ENCODE measurements around the gene C6orf15. TPM values are rescaled to one million over a fixed set of nuclear protein-coding genes. Genes with fewer than 3 reads are reported as not detected.

C6orf15 gene
- total and polyA plus RNA-seq, 5 donors: not detected

GRCh38 chr6:31130751-31131150 lies 18.4 kb upstream of the C6orf15 start:
- no peaks in the 10 kb centered on the region for H3K9me3 ChIP-seq (ENCODE audit: control insufficient read depth, low read length)
- peaks cover 8% of the 10 kb centered on the region for H3K4me1 ChIP-seq (ENCODE audit: control insufficient read depth, insufficient read depth, low read length)
- ATAC-seq: no peak
- 93% methylated on average over 3 of the region's 3 CpGs for WGBS
- no peak for DNase-seq
- H3K27ac ChIP-seq (ENCODE audit: low read length): no peak overlapping the region
- no peaks in the 10 kb centered on the region for H3K27me3 ChIP-seq (ENCODE audit: control insufficient read depth, insufficient read depth)
- intact Hi-C loops (cut with DNase I): loop anchor here in 1 of 4 donors (10.0 kb wide), 1 partner anchor 244 kb away; no protein-coding TSS in a partner anchor
- H3K4me3 ChIP-seq (ENCODE audit: low read length): no peak overlapping the region

GRCh38 chr6:31129130-31129529 lies 16.8 kb upstream of the C6orf15 start:
- Histone ChIP-seq H3K4me1 (ENCODE audit: control insufficient read depth, insufficient read depth, low read length) (peaks cover 12% of the 10 kb centered on the region), H3K27me3 (ENCODE audit: control insufficient read depth, insufficient read depth) (no peaks in the 10 kb centered on the region), H3K9me3 (ENCODE audit: control insufficient read depth, low read length) (no peaks in the 10 kb centered on the region), H3K27ac (ENCODE audit: low read length) (no peak overlapping the region), H3K4me3 (ENCODE audit: low read length) (no peak overlapping the region)
- DNase-seq (no peak), ATAC-seq (no peak)
- intact Hi-C loops (cut with DNase I): loop anchor here in 1 of 4 donors (5.0 kb wide), 1 partner anchor 233 kb away; no protein-coding TSS in a partner anchor
- 59% methylated on average over 4 of the region's 4 CpGs for WGBS

GRCh38 chr6:31128093-31128676 lies 15.8 kb upstream of the C6orf15 start:
- no peak for ATAC-seq
- intact Hi-C loops (cut with DNase I): loop anchor here in 1 of 4 donors (5.0 kb wide), 1 partner anchor 234 kb away; no protein-coding TSS in a partner anchor
- Histone ChIP-seq H3K4me1 (ENCODE audit: control insufficient read depth, insufficient read depth, low read length) (peaks cover 14% of the 10 kb centered on the region), H3K9me3 (ENCODE audit: control insufficient read depth, low read length) (no peaks in the 10 kb centered on the region), H3K27ac (ENCODE audit: low read length) (no peak overlapping the region), H3K27me3 (ENCODE audit: control insufficient read depth, insufficient read depth) (no peaks in the 10 kb centered on the region), H3K4me3 (ENCODE audit: low read length) (no peak overlapping the region)
- 13% methylated on average over 8 of the region's 8 CpGs for WGBS
- DNase-seq: peak in 2 of 3 donors; percentile 47 to 83

- DNase-seq: no peak
- intact Hi-C loops (cut with DNase I): loop anchor here in 1 of 4 donors (5.0 kb wide), 1 partner anchor 236 kb away; no protein-coding TSS in a partner anchor
- Histone ChIP-seq H3K4me3 (ENCODE audit: low read length) (no peak overlapping the region), H3K4me1 (ENCODE audit: control insufficient read depth, insufficient read depth, low read length) (peaks cover 17% of the 10 kb centered on the region), H3K27ac (ENCODE audit: low read length) (peak overlapping the region; percentile 93), H3K9me3 (ENCODE audit: control insufficient read depth, low read length) (no peaks in the 10 kb centered on the region), H3K27me3 (ENCODE audit: control insufficient read depth, insufficient read depth) (no peaks in the 10 kb centered on the region)
- WGBS: 50% methylated on average over 16 of the region's 16 CpGs
- peak; percentile 48 to 65 for ATAC-seq
Observed at GRCh38 chr6:31126396-31127175, 14.2 kb upstream of the C6orf15 start.

GRCh38 chr6:31125586-31126363 lies 13.4 kb upstream of the C6orf15 start:
- H3K9me3 ChIP-seq (ENCODE audit: control insufficient read depth, low read length): no peaks in the 10 kb centered on the region
- H3K27me3 ChIP-seq (ENCODE audit: control insufficient read depth, insufficient read depth): no peaks in the 10 kb centered on the region
- DNase-seq (peak in 1 of 3 donors; percentile 83), ATAC-seq (peak; percentile 52 to 57)
- 54% methylated on average over 12 of the region's 12 CpGs for whole genome bisulfite sequencing
- H3K4me1 ChIP-seq (ENCODE audit: control insufficient read depth, insufficient read depth, low read length): peaks cover 17% of the 10 kb centered on the region
- H3K4me3 ChIP-seq (ENCODE audit: low read length): no peak overlapping the region
- intact Hi-C loops (cut with DNase I): loop anchor here in 1 of 4 donors (5.0 kb wide), 1 partner anchor 237 kb away; no protein-coding TSS in a partner anchor
- peak overlapping the region; percentile 93 for H3K27ac ChIP-seq (ENCODE audit: low read length)

- H3K9me3 ChIP-seq (ENCODE audit: control insufficient read depth, low read length): no peaks in the 10 kb centered on the region
- peaks cover 17% of the 10 kb centered on the region for H3K4me1 ChIP-seq (ENCODE audit: control insufficient read depth, insufficient read depth, low read length)
- no peaks in the 10 kb centered on the region for H3K27me3 ChIP-seq (ENCODE audit: control insufficient read depth, insufficient read depth)
- intact Hi-C loops (cut with DNase I): loop anchor here in 1 of 4 donors (5.0 kb wide), 1 partner anchor 237 kb away; no protein-coding TSS in a partner anchor
- H3K4me3 ChIP-seq (ENCODE audit: low read length): no peak overlapping the region
- DNase-seq (peak in 2 of 3 donors; percentile 48 to 78), ATAC-seq (peak; percentile 23 to 37)
- peak overlapping the region; percentile 75 for H3K27ac ChIP-seq (ENCODE audit: low read length)
- WGBS: 43% methylated on average over 8 of the region's 8 CpGs
Observed at GRCh38 chr6:31125162-31125561, 12.8 kb upstream of the C6orf15 start.

- 37% methylated on average over 16 of the region's 16 CpGs for WGBS
- Histone ChIP-seq H3K27ac (ENCODE audit: low read length) (peak overlapping the region; percentile 66), H3K9me3 (ENCODE audit: control insufficient read depth, low read length) (no peaks in the 10 kb centered on the region), H3K4me3 (ENCODE audit: low read length) (no peak overlapping the region), H3K27me3 (ENCODE audit: control insufficient read depth, insufficient read depth) (no peaks in the 10 kb centered on the region), H3K4me1 (ENCODE audit: control insufficient read depth, insufficient read depth, low read length) (peaks cover 17% of the 10 kb centered on the region)
- intact Hi-C loops (cut with DNase I): no loop called here
- ATAC-seq: peak; percentile 65 to 68
- peak; percentile 85 to 93 (median 89) for DNase-seq
Observed at GRCh38 chr6:31122791-31123706, 10.7 kb upstream of the C6orf15 start.

- Histone ChIP-seq H3K9me3 (ENCODE audit: control insufficient read depth, low read length) (no peaks in the 10 kb centered on the region), H3K27ac (ENCODE audit: low read length) (no peak overlapping the region), H3K4me3 (ENCODE audit: low read length) (no peak overlapping the region), H3K27me3 (ENCODE audit: control insufficient read depth, insufficient read depth) (no peaks in the 10 kb centered on the region), H3K4me1 (ENCODE audit: control insufficient read depth, insufficient read depth, low read length) (peaks cover 17% of the 10 kb centered on the region)
- intact Hi-C loops (cut with DNase I): no loop called here
- no peak for DNase-seq
- 91% methylated on average over 12 of the region's 12 CpGs for WGBS
- no peak for ATAC-seq
Observed at GRCh38 chr6:31121131-31121790, 8.9 kb upstream of the C6orf15 start.

GRCh38 chr6:31120151-31120915 lies 8.0 kb upstream of the C6orf15 start, which contains the start of gene CDSN:
CDSN (minus strand) TSS chr6:31120446; CDS start chr6:31120419, 27 bp downstream.
- intact Hi-C loops (cut with DNase I): no loop called here

More at GRCh38 chr6:31120151-31120915, 8.0 kb upstream of the C6orf15 start, which contains the start of gene CDSN:
- no peak for ATAC-seq
- H3K4me3 ChIP-seq (ENCODE audit: low read length): no peak within 1 kb of the TSS
- H3K27ac ChIP-seq (ENCODE audit: low read length): no peak within 1 kb of the TSS
- no peak for DNase-seq
- no peaks in the 10 kb centered on the region for H3K9me3 ChIP-seq (ENCODE audit: control insufficient read depth, low read length)
- WGBS: 87% methylated on average over 26 of the region's 26 CpGs
- no peaks in the 10 kb centered on the region for H3K27me3 ChIP-seq (ENCODE audit: control insufficient read depth, insufficient read depth)
- H3K4me1 ChIP-seq (ENCODE audit: control insufficient read depth, insufficient read depth, low read length): peaks cover 13% of the 10 kb centered on the region

Measured in right cardiac atrium (tissue), 5 donors.